GM19324 (cell line): ENCODE data around the gene CNTNAP2.
"Not testable (repeated sequence)": the region's sequence is repeated elsewhere in the genome, so short reads cannot be mapped to it uniquely, and the experiment has no call there.

Source experiments
- ATAC-seq: cut with Tn5 transposase; IDR thresholded peaks from one replicate; pipeline ENCODE4 v1.9.1; 2021; ENCODE audit warnings: mild to moderate bottlenecking, moderate library complexity; ENCODE audit not compliant: unreplicated experiment, low FRiP score

CNTNAP2 gene

GRCh38 chr7:148331456-148331855 is 2214.9 kb downstream of the CNTNAP2 start:
- not testable (repeated sequence) for ATAC-seq

GRCh38 chr7:148332191-148333186 is 2215.9 kb downstream of the CNTNAP2 start:
- ATAC-seq: no peak

GRCh38 chr7:148334441-148334956 is 2217.9 kb downstream of the CNTNAP2 start:
- no peak for ATAC-seq

GRCh38 chr7:148334959-148335577 is 2218.5 kb downstream of the CNTNAP2 start:
- ATAC-seq: no peak

GRCh38 chr7:148335790-148336189 is 2219.2 kb downstream of the CNTNAP2 start:
- no peak for ATAC-seq

- no peak for ATAC-seq
Observed at GRCh38 chr7:148336411-148336810, 2219.8 kb downstream of the CNTNAP2 start.

- no peak for ATAC-seq
Observed at GRCh38 chr7:148337246-148337965, 2220.8 kb downstream of the CNTNAP2 start.

- no peak for ATAC-seq
Observed at GRCh38 chr7:148337995-148338747, 2221.6 kb downstream of the CNTNAP2 start.

GRCh38 chr7:148340438-148341280 is 2224.1 kb downstream of the CNTNAP2 start:
- no peak for ATAC-seq

GRCh38 chr7:148344406-148344805 is 2227.8 kb downstream of the CNTNAP2 start:
- ATAC-seq: no peak

GRCh38 chr7:148347981-148348380 is 2231.4 kb downstream of the CNTNAP2 start:
- ATAC-seq: no peak

- no peak for ATAC-seq
Observed at GRCh38 chr7:148348466-148348865, 2231.9 kb downstream of the CNTNAP2 start.

GRCh38 chr7:148356303-148356702 is 2239.7 kb downstream of the CNTNAP2 start:
- ATAC-seq: no peak

GRCh38 chr7:148362541-148362940 is 2245.9 kb downstream of the CNTNAP2 start:
- ATAC-seq: no peak

- ATAC-seq: no peak
Observed at GRCh38 chr7:148367731-148368475, 2251.3 kb downstream of the CNTNAP2 start.

- ATAC-seq: no peak
Observed at GRCh38 chr7:148368562-148368961, 2252.0 kb downstream of the CNTNAP2 start.

GRCh38 chr7:148371280-148371937 is 2254.8 kb downstream of the CNTNAP2 start:
- no peak for ATAC-seq
